NCI-H128 (cell line): ENCODE measurements around the gene CALM1.
"Not testable (repeated sequence)": the region's sequence is repeated elsewhere in the genome, so short reads cannot be mapped to it uniquely, and the experiment has no call there.

ENCODE experiments used
- DNase-seq: peaks from one replicate; lab custom pipeline; 2025; ENCODE audit not compliant: unreplicated experiment; lab: John Stamatoyannopoulos, UW

CALM1 gene

GRCh38 chr14:90383126-90383730 is 13.6 kb upstream of the CALM1 start:
- peak; percentile 100 for DNase-seq

GRCh38 chr14:90383731-90384542 is 12.9 kb upstream of the CALM1 start:
- DNase-seq: peak; percentile 62

- no peak for DNase-seq
Observed at GRCh38 chr14:90384543-90384911, 12.3 kb upstream of the CALM1 start.

GRCh38 chr14:90386321-90386720 is 10.5 kb upstream of the CALM1 start:
- no peak for DNase-seq

GRCh38 chr14:90387206-90387760 is 9.5 kb upstream of the CALM1 start:
- DNase-seq: no peak

- no peak for DNase-seq
Observed at GRCh38 chr14:90388437-90388836, 8.4 kb upstream of the CALM1 start.

- DNase-seq: no peak
Observed at GRCh38 chr14:90388982-90389381, 7.8 kb upstream of the CALM1 start.

GRCh38 chr14:90393966-90394365 is 2.9 kb upstream of the CALM1 start:
- no peak for DNase-seq

- not testable (repeated sequence) for DNase-seq
Observed at GRCh38 chr14:90394782-90395181, 2.0 kb upstream of the CALM1 start.

- no peak for DNase-seq
Observed at GRCh38 chr14:90397425-90398314, 841 bp downstream of the CALM1 start.

GRCh38 chr14:90398315-90398839 is 1.5 kb downstream of the CALM1 start:
- DNase-seq: peak; percentile 20

- no peak for DNase-seq
Observed at GRCh38 chr14:90398841-90399540, 2.2 kb downstream of the CALM1 start.

GRCh38 chr14:90399541-90400444 is 3.0 kb downstream of the CALM1 start:
- DNase-seq: peak; percentile 88

GRCh38 chr14:90400904-90401561 is 4.2 kb downstream of the CALM1 start:
- DNase-seq: no peak

GRCh38 chr14:90402016-90402415 is 5.2 kb downstream of the CALM1 start:
- DNase-seq: no peak

GRCh38 chr14:90403065-90403464 is 6.2 kb downstream of the CALM1 start:
- DNase-seq: no peak

GRCh38 chr14:90405101-90405500 is 8.3 kb downstream of the CALM1 start:
- no peak for DNase-seq

GRCh38 chr14:90405755-90406154 is 8.9 kb downstream of the CALM1 start:
- peak; percentile 67 for DNase-seq

- no peak for DNase-seq
Observed at GRCh38 chr14:90406384-90406798, 9.6 kb downstream of the CALM1 start.
